K562 (cell line): ENCODE results near the gene SLC39A11. TPM values are rescaled to one million over a fixed set of nuclear protein-coding genes. Genes with fewer than 3 reads are reported as not detected.
"Not testable (repeated sequence)": the region's sequence is repeated elsewhere in the genome, so short reads cannot be mapped to it uniquely, and the experiment has no call there.

Experiments used
- ATAC-seq: fragments of 200-7000 bp; cut with Tn5 transposase; 3 replicates; pipeline ENCODE4 v1.9.1; 2020; ENCODE audit warnings: moderate library complexity
- BruUV-seq: library from RNA; stranded (reverse); fragments of 400-500 nt; replicated peaks from 2 replicates; lab custom pipeline; 2021; lab: Mats Ljungman, UMichigan
- CTCF ChIA-PET: fragments of 300-600 bp; formaldehyde crosslinking; extraction: SDS; loops from one replicate; lab custom pipeline; 2021; ENCODE audit warnings: low intra/inter-chr PET ratio; lab: Yijun Ruan, JAX
- POLR2A ChIA-PET: fragments of 300-600, 350-650 bp; sonication (Branson Sonifier 250); formaldehyde crosslinking; extraction: SDS; loops from one replicate; lab custom pipeline; 2021; ENCODE audit warnings: antibody characterized with exemption, inconsistent platforms; lab: Yijun Ruan, JAX
- DNase-seq, 4 experiments: peaks; one replicate each; pipeline versions ENCODE4 v3.0.0 to v3.0.0-alpha.2; 2011 to 2018; ENCODE audit warnings: low spot score in 3 of 4, mixed read lengths in 3 of 4; ENCODE audit errors: extremely low read depth in 1 of 4
- FAIRE-seq: peaks from 2 replicates; lab custom pipeline; 2011; peaks lifted over from hg19 to GRCh38; lab: Jason Lieb, UNC
- H2AFZ ChIP-seq: 2 replicates; pipeline ENCODE4 v1.6.0; 2011; ENCODE audit warnings: low read depth, low read length, control low read depth, inconsistent platforms
- H3K27ac ChIP-seq: fragments of 200-600 bp; 3 replicates; pipeline ENCODE4 v1.8.0; 2011; ENCODE audit warnings: low read depth, mild to moderate bottlenecking, control low read depth, inconsistent platforms, low read length, moderate library complexity, mixed read lengths; ENCODE audit errors: extremely low read depth
- H3K27me3 ChIP-seq, 2 experiments: fragments of 300-600 bp in 1 of 2; 2 replicates in 1 of 2; 3 replicates in 1 of 2; pipeline versions ENCODE4 v1.6.0 to v1.8.0; 2011; ENCODE audit warnings: inconsistent platforms in 2 of 2, low read length in 2 of 2, mild to moderate bottlenecking in 1 of 2, mixed read lengths in 1 of 2, moderate library complexity in 1 of 2; ENCODE audit not compliant: control insufficient read depth in 2 of 2, insufficient read depth in 2 of 2
- H3K36me3 ChIP-seq: fragments of 300-600 bp; 3 replicates; pipeline ENCODE4 v1.8.0; 2011; ENCODE audit warnings: mild to moderate bottlenecking, low read length, inconsistent platforms; ENCODE audit not compliant: control insufficient read depth, insufficient read depth
- H3K4me1 ChIP-seq, 2 experiments: fragments of 200-600 bp in 1 of 2; replicated peaks in 1 of 2; 2 replicates in 1 of 2; 3 replicates in 1 of 2; pipeline versions ENCODE4 v1.5.1 to v1.8.0; 2011; ENCODE audit warnings: inconsistent platforms in 2 of 2, low read length in 2 of 2, mild to moderate bottlenecking in 1 of 2, mixed read lengths in 1 of 2, moderate library complexity in 1 of 2; ENCODE audit not compliant: control insufficient read depth in 2 of 2, insufficient read depth in 2 of 2
- H3K4me2 ChIP-seq: 2 replicates; pipeline ENCODE4 v1.6.1; 2011; ENCODE audit warnings: low read length, control low read depth, inconsistent platforms, mixed read lengths; ENCODE audit not compliant: insufficient read depth
- H3K4me3 ChIP-seq: fragments of 200-600 bp; sonication (generic), shearing (Covaris generic); 2 replicates; pipeline ENCODE4 v1.5.1; 2016; ENCODE audit warnings: control low read depth, inconsistent platforms
- H3K79me2 ChIP-seq: fragments of 200-600 bp; 3 replicates; pipeline ENCODE4 v1.8.0; 2011; ENCODE audit warnings: low read length, inconsistent platforms; ENCODE audit not compliant: control insufficient read depth, insufficient read depth
- H3K9ac ChIP-seq, 2 experiments: 2 replicates each; pipeline versions ENCODE4 v1.6.0 to v1.6.1; 2011; ENCODE audit warnings: low read depth in 2 of 2, low read length in 2 of 2, control low read depth in 1 of 2, inconsistent platforms in 1 of 2, mild to moderate bottlenecking in 1 of 2, mixed read lengths in 1 of 2; ENCODE audit not compliant: insufficient read depth in 1 of 2
- H3K9me1 ChIP-seq: one replicate; pipeline ENCODE4 v1.6.0; 2011; ENCODE audit warnings: inconsistent platforms, mild to moderate bottlenecking, low read length, moderate library complexity; ENCODE audit not compliant: control insufficient read depth, insufficient read depth
- H3K9me3 ChIP-seq: replicated peaks from 2 replicates; pipeline ENCODE4 v1.5.1; 2011; ENCODE audit warnings: low read depth, low read length, inconsistent platforms; ENCODE audit not compliant: control insufficient read depth, insufficient read depth
- H4K20me1 ChIP-seq: replicated peaks from 2 replicates; pipeline ENCODE4 v1.6.1; 2011; ENCODE audit warnings: low read length, inconsistent platforms, mixed read lengths; ENCODE audit not compliant: control insufficient read depth, insufficient read depth
- ATF7 ChIP-seq: fragments of 450-650 bp; IDR thresholded peaks from 2 replicates; pipeline ENCODE4 v1.7.1; 2014; ENCODE audit warnings: mild to moderate bottlenecking, moderate library complexity
- CAMTA2 ChIP-seq: fragments of 250-450 bp; sonication (Bioruptor Pico); conservative IDR thresholded peaks from 2 replicates; pipeline ENCODE4 v1.5.1; 2022
- JUND ChIP-seq, 2 experiments: IDR thresholded peaks; 2 replicates in 1 of 2; 3 replicates in 1 of 2; pipeline ENCODE4 v1.6.1; 2011; ENCODE audit warnings: borderline replicate concordance in 2 of 2, low read depth in 2 of 2, low read length in 2 of 2, improper control_type of control experiment in 1 of 2, missing biosample characterization in 1 of 2, missing genetic modification characterization in 1 of 2, missing genetic modification reagents in 1 of 2
- NRF1 ChIP-seq, 2 experiments: fragments of 450-650 bp; IDR thresholded peaks in 1 of 2; conservative IDR thresholded peaks in 1 of 2; 2 replicates each; pipeline ENCODE4 v1.6.1; 2014; ENCODE audit warnings: mild to moderate bottlenecking in 2 of 2
- POLR2B ChIP-seq: fragments of 450-650 bp; IDR thresholded peaks from 2 replicates; pipeline ENCODE4 v1.6.1; 2018; ENCODE audit warnings: low read depth; ENCODE audit not compliant: partially characterized antibody
- SRSF3 ChIP-seq: fragments of 200-400 bp; formaldehyde crosslinking; IDR thresholded peaks from 2 replicates; pipeline ENCODE4 v1.6.1; 2016; ENCODE audit warnings: mild to moderate bottlenecking, low read length, moderate library complexity; ENCODE audit not compliant: insufficient read depth
- TFAM ChIP-seq: fragments of 250-450 bp; sonication (Bioruptor Pico); conservative IDR thresholded peaks from 2 replicates; pipeline ENCODE4 v1.5.0; 2021; ENCODE audit warnings: mild to moderate bottlenecking, moderate library complexity
- WGBS: fragments of 100-300 bp; shearing (Covaris generic); methylation state at CpG from one replicate; pipeline ENCODE4 v1.1.6; 2016; ENCODE audit warnings: low coverage, mixed read lengths; ENCODE audit not compliant: insufficient coverage; ENCODE audit errors: missing lambda C conversion rate; 5-methylcytosine and 5-hydroxymethylcytosine counted together
- in situ Hi-C: fragments of 300-500 bp; cut with MboI; formaldehyde crosslinking; loops from 4 replicates; pipeline ENCODE4 v1.15.0; 2018; ENCODE audit warnings: inconsistent platforms, mixed read lengths
- intact Hi-C: fragments of 100-400 bp; cut with micrococcal nuclease; formaldehyde crosslinking; loops from 2 replicates; pipeline ENCODE4 v1.14.2; 2022
- polyA plus RNA-seq, 8 experiments: library from polyadenylated mRNA; depleted of rRNA in 4 of 8; stranded (reverse) in 5 of 8; unstranded in 3 of 8; fragments of >200 nt; fragmentation: Nextera tagmentation in 2 of 8; fragmentation: Illumina TruSeq in 1 of 8; extraction: Ambion mirVana in 2 of 8; extraction: Trizol in 1 of 8; gene quantifications; 2 replicates each; pipeline versions ENCODE4 v1.2.1 to v1.2.3, GENCODE V29; 2011 to 2014; ENCODE audit warnings: inconsistent platforms in 1 of 8, missing spikeins in 1 of 8
- total RNA-seq, 7 experiments: library from RNA; depleted of rRNA in 6 of 7; stranded (reverse); fragments of >200 nt in 6 of 7; fragmentation: Illumina TruSeq in 2 of 7; extraction: Trizol in 2 of 7; gene quantifications; 2 replicates each; pipeline versions ENCODE4 v1.2.1 to v1.2.3, GENCODE V29; 2011 to 2021; ENCODE audit warnings: low replicate concordance in 1 of 7

The SLC39A11 gene
- total and polyA plus RNA-seq, 9 of the 15 experiments (the other 6 are each of a cell fraction or from before 2014, with no cell fraction given), result 10.5 to 26.4 (median 13.4) TPM

DNA sequence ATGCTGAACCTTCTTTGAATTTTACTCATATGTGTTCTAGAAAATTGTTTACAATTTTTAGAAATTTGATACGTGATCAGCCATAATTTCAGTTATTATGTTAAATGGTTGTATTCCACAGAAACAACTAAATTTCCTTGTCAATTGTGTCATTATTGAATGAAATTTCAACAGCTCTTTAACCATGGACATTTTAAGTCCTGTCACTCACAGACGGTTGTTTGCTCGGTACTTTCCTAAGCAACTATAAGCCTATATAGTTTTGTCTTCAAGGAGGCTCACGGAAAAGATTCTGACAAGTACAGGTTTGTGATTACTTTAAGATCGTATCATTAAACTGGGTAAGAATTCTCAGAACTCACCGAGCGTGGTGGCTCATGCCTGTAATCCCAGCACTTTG lies 31.8 kb downstream of the SLC39A11 start (continued):
- no peak for TF ChIP-seq TFAM (CRISPR knock-in tag)

DNA sequence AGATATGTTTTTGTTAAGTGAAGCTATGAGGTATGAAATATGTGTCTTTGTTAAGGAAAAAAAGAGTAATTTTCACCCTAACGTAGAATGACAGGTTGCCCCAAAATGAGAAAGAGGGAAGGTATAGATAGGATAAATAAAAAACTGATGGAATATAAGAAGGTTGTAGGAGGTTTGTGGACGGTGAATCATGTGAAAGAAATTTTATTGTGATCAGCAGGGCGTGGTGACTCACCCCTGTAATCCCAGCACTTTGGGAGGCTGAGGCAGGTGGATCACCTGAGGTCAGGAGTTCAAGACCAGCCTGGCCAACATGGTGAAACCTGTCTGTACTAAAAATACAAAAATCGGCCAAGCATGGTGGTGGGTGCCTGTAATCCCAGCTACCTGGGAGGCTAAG lies 32.8 kb downstream of the SLC39A11 start:
- BruUV-seq, ATAC-seq, H3K4me2 ChIP-seq, DNase-seq, H4K20me1 ChIP-seq, intact Hi-C loops, H2AFZ ChIP-seq, H3K9ac ChIP-seq, FAIRE-seq, H3K27ac ChIP-seq, H3K9me1 ChIP-seq, H3K27me3 ChIP-seq, H3K9me3 ChIP-seq, H3K79me2 ChIP-seq, H3K36me3 ChIP-seq, in situ Hi-C loops, H3K4me3 ChIP-seq, CTCF ChIA-PET, H3K4me1 ChIP-seq: not testable (repeated sequence)
- 39% methylated on average over 4 of the region's 4 CpGs for WGBS
- POLR2A ChIA-PET, result interaction anchor here (0.6 to 1.0 kb wide), 3 partner anchors 17 to 219 kb away, joined by 3 to 5 read pairs (median 3); no protein-coding TSS in a partner anchor

DNA sequence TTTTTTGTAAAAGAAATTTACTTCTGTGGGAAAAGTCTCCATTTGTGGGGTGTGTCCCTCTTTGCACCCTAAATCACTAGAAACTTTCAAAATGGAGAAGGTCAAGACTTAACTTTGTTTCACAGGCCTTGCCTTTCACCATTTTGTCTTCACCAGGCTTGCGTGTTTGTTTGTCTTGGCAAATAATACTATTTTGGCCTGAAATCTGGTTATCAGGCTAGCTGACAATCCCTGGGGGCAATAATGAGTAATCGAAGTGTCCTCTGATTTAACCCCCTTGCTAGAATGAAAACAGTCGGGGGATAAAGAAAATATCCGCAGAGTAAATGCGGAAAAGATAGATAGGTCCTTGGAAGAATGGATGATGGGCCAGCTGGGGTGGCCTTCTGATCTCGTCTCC lies 34.5 kb downstream of the SLC39A11 start:
- Histone ChIP-seq H3K79me2 (no peaks in the 10 kb centered on the region), H3K9ac (no peak overlapping the region), H3K4me3 (no peak overlapping the region), H2AFZ (no peak overlapping the region), H3K9me1 (no peaks in the 10 kb centered on the region), H3K4me2 (no peak overlapping the region), H4K20me1 (no peaks in the 10 kb centered on the region), H3K27me3 (no peaks in the 10 kb centered on the region), H3K27ac (no peak overlapping the region), H3K36me3 (no peaks in the 10 kb centered on the region)
- ATAC-seq (no peak), DNase-seq (no peak), FAIRE-seq (no peak)
- intact Hi-C loops, result no loop called here
- WGBS, result 73% methylated on average over 6 of the region's 6 CpGs
- CTCF ChIA-PET, result no interaction called here
- POLR2A ChIA-PET, result interaction anchor here (0.6 kb wide), 1 partner anchor 12 kb away, joined by 5 read pairs; no protein-coding TSS in a partner anchor
- TF ChIP-seq JUND (IDR thresholded peaks at IDR 0.05; ENCODE audit: borderline replicate concordance, low read depth, low read length) (no peak), JUND (tag; IDR thresholded peaks at IDR 0.05; ENCODE audit: borderline replicate concordance, low read depth, low read length) (no peak), NRF1 (conservative IDR thresholded peaks at IDR 0.05 in 1 of 2, IDR thresholded peaks at IDR 0.05 in 1 of 2) (no peak), POLR2B (no peak), SRSF3 (no peak), ATF7 (no peak), CAMTA2 (no peak)
- TF ChIP-seq, all 486 proteins: peak for 0
- H3K9me3 ChIP-seq, result no peaks in the 10 kb centered on the region
- in situ Hi-C loops, result no loop called here
- no TSS peak for BruUV-seq
- H3K4me1 ChIP-seq, result no peaks in the 10 kb centered on the region; a peak in 1 of 5 replicates
